ENCODE data around the gene KCNIP1. TPM values are rescaled to one million over a fixed set of nuclear protein-coding genes. Genes with fewer than 3 reads are reported as not detected.

KCNIP1 gene
- total RNA-seq, 4 donors from 2014 or later = not detected

DNA sequence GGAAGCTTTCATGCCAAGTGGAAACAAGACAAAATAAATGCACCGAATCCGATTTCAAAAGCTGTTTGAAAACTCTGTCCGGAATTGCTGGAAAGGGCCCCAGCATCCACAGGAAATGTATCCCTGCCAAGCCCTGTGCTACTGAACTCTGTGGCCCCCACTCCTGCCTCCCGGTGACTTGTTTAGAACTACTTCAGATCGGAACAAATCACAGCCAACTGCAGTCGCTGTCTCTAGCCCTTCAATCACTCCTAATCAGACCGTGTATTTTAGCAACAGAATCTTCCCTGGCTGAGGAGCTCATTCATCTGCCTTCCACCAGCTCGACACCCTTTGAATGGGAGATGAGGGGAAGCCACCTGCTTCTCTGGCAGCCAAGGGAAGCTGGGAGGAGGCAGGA is 94.1 kb downstream of the KCNIP1 start:
- peak overlapping the region in 1 of 4 donors; percentile 63 for H3K27ac ChIP-seq
- TF ChIP-seq POLR2A (IDR thresholded peaks at IDR 0.05) = no peak
- TF ChIP-seq, protein P1, sequence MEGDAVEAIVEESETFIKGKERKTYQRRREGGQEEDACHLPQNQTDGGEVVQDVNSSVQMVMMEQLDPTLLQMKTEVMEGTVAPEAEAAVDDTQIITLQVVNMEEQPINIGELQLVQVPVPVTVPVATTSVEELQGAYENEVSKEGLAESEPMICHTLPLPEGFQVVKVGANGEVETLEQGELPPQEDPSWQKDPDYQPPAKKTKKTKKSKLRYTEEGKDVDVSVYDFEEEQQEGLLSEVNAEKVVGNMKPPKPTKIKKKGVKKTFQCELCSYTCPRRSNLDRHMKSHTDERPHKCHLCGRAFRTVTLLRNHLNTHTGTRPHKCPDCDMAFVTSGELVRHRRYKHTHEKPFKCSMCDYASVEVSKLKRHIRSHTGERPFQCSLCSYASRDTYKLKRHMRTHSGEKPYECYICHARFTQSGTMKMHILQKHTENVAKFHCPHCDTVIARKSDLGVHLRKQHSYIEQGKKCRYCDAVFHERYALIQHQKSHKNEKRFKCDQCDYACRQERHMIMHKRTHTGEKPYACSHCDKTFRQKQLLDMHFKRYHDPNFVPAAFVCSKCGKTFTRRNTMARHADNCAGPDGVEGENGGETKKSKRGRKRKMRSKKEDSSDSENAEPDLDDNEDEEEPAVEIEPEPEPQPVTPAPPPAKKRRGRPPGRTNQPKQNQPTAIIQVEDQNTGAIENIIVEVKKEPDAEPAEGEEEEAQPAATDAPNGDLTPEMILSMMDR (IDR thresholded peaks at IDR 0.05) = no peak
- DNase-seq = no peak

DNA sequence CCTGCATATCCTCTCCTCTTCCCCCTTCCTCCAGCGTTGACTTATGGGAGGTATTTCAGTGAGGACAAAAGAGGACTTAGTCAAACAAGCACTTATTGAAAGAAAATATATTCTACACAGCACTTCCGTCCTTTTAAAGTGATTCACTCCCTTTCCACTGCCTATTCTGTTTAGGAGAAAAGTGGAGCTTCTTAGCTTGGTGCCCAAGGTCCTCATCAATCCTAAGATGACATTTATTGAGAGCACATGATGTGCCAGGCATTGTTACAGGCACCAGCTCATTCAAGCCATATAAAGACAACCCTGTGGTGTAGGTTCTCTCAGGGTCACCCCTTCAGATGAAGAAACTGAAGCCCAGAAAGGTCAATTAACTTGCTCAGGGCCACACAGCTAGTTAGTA is 95.9 kb downstream of the KCNIP1 start:
- Histone ChIP-seq H3K4me3 (no peak overlapping the region), H3K4me1 (peaks cover 0 to 8% (median 0%) of the 10 kb centered on the region in 4 donors), H3K27me3 (no peaks in the 10 kb centered on the region), H3K36me3 (no peaks in the 10 kb centered on the region), H3K27ac (no peak overlapping the region), H3K9me3 (no peaks in the 10 kb centered on the region)
- no peak for DNase-seq
- TF ChIP-seq, protein P1 (IDR thresholded peaks at IDR 0.05) = no peak
- no peak for TF ChIP-seq POLR2A (IDR thresholded peaks at IDR 0.05)

More for the DNA sequence above, 94.1 kb downstream of the KCNIP1 start:
- Histone ChIP-seq H3K36me3 (no peaks in the 10 kb centered on the region), H3K9me3 (no peaks in the 10 kb centered on the region), H3K27me3 (no peaks in the 10 kb centered on the region), H3K4me3 (no peak overlapping the region), H3K4me1 (peaks cover 0 to 8% (median 0%) of the 10 kb centered on the region in 4 donors)

DNA sequence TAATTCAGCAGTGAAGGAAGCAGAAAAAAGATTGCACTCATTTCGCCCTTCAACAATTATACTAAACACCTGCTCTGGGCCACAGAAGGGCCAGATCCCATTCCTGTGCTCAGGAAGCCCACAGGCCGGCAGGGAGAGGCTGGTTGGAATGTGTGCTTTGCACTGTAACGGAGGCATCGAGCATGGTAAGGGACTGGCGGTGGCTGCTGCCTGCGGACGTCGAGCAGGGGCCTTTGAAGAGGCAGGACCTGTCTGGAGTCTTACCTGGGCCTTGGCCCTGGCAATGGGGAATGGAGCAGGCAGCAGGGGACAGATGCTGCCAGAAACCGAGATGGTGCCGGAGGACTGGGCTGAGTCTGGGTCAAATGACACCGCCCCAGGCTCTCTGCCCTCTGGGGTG is 97.8 kb downstream of the KCNIP1 start:
- H3K27me3 ChIP-seq = no peaks in the 10 kb centered on the region
- DNase-seq = no peak
- no peak overlapping the region for H3K27ac ChIP-seq
- H3K4me3 ChIP-seq = no peak overlapping the region
- peaks cover 0 to 8% (median 0%) of the 10 kb centered on the region in 4 donors for H3K4me1 ChIP-seq
- TF ChIP-seq, protein P1 (IDR thresholded peaks at IDR 0.05) = no peak
- TF ChIP-seq POLR2A (IDR thresholded peaks at IDR 0.05) = no peak
- no peaks in the 10 kb centered on the region for H3K9me3 ChIP-seq
- H3K36me3 ChIP-seq = no peaks in the 10 kb centered on the region

DNA sequence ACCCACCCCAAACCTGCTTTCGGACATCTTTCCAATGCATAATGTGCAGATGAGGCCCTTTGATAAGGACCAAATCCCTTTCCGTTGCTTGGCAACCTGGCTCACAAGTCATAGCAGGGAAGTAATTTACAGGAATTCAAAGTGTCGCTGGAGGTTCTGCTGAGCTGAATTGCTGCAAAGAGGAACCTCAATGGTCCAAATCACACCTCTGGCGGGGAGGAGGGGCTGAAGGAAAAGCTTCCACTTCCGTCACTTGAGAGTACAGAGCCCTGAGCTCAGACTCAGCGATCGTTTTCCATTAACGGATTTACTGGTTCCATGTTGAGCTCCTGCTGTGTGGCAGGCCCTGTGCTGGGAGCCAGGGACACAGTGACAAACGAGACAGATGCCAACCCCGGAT is 99.3 kb downstream of the KCNIP1 start:
- DNase-seq = no peak
- Histone ChIP-seq H3K4me3 (no peak overlapping the region), H3K9me3 (no peaks in the 10 kb centered on the region), H3K27ac (no peak overlapping the region), H3K36me3 (no peaks in the 10 kb centered on the region), H3K27me3 (no peaks in the 10 kb centered on the region), H3K4me1 (peaks cover 0 to 4% (median 0%) of the 10 kb centered on the region in 4 donors)
- TF ChIP-seq, protein P1 (IDR thresholded peaks at IDR 0.05) = no peak
- no peak for TF ChIP-seq POLR2A (IDR thresholded peaks at IDR 0.05)

DNA sequence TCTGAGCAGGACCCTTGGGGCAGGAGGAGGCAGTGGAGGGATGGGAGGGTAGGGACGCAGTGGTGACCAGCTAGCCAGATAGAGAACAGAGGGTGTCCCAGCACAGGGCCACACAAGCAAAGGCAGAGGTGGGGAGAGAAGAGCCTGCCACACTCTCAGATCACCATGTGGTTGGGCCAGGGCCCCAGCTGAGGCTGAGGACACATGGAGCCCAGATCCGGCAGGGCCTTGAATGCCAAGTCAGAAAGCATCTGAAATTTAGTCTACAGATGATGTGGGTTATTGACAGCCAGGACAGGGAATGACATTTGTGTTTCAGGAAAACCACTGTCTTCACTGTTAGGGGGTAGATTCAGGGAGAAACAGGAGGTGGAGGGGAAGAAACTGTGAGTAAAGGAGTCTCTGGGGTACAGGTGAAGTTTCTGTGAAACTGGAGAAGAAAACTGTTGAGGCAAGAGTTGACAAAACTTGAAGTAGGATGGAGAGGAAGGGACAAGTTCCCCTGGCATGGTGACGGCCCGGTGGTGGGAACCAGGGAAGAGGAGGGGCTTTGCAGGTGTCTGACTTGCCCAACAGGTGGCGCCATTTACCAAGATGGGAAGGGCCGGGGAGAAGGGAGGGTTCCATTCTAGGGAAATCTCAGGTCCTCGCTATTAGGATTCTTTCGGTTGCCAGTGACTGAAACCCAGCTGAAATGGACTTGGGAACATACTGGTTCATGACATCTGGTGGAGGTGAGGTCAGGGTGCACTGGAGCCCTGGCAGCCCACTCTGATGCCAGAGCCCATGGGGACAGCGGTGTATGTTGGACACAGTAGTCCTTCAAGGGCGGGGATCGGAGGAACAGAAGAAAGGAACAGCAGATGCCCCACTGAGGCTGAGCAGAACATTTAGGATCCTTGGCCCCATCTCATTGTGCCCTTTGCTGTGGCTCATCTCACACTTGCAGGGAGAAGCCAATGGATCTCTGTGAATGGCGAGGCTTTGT is 100.1 kb downstream of the KCNIP1 start:
- no peaks in the 10 kb centered on the region for H3K9me3 ChIP-seq
- TF ChIP-seq, protein P1 (IDR thresholded peaks at IDR 0.05) = peak in 4 of 6 experiments; percentile 42 to 52 (median 43)
- no peak for TF ChIP-seq POLR2A (IDR thresholded peaks at IDR 0.05)
- H3K36me3 ChIP-seq = no peaks in the 10 kb centered on the region
- no peaks in the 10 kb centered on the region for H3K27me3 ChIP-seq
- no peak for DNase-seq
- H3K4me1 ChIP-seq = no peaks in the 10 kb centered on the region
- no peak overlapping the region for H3K27ac ChIP-seq
- H3K4me3 ChIP-seq = no peak overlapping the region
